ENCODE data around the gene SPIRE1.

SPIRE1 gene

DNA sequence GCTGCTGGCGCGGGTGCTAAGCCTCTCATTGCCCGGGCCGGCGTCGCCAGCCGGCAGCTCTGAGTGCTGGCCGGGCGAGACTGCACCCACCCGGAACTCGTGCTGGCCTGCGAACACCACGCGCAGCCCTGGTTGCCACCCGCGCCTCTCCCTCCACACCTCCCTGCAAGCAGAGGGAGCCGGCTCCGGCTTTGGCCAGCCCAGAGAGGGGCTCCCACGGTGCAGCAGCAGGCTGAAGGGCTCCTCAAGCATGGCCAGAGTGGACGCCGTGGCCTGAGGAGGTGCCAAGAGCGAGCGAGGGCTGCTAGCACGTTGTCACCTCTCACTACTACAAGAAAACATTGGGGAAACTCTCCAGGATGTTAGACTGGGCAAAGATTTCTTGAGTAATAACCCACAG, 98.6 kb downstream of the SPIRE1 start:
- Histone ChIP-seq H3K9me2 (replicated peaks; ENCODE audit: low read depth, low read length) (no peaks in the 10 kb centered on the region), H3K27me3 (ENCODE audit: insufficient read depth, low read length, poor library complexity, severe bottlenecking) (peaks cover 9% of the 10 kb centered on the region), H3K79me2 (ENCODE audit: insufficient read depth, low read length) (no peaks in the 10 kb centered on the region), H3K36me3 (ENCODE audit: insufficient read depth, low read length) (no peaks in the 10 kb centered on the region), H3F3A (ENCODE audit: low read depth) (no peaks in the 10 kb centered on the region), H3K4me2 (ENCODE audit: low read depth, low read length, poor library complexity, severe bottlenecking) (no peak overlapping the region), H3K4me1 (ENCODE audit: insufficient read depth, low read length, poor library complexity, severe bottlenecking) (no peaks in the 10 kb centered on the region), H3K9me3 (ENCODE audit: insufficient read depth, low read depth, low read length) (no peaks in the 10 kb centered on the region), H3K4me3 (ENCODE audit: low read length, poor library complexity, severe bottlenecking) (no peak overlapping the region), H2AFZ (ENCODE audit: low read length) (no peak overlapping the region), H4K20me1 (ENCODE audit: insufficient read depth, low read length, poor library complexity, severe bottlenecking) (no peaks in the 10 kb centered on the region), H3K9ac (ENCODE audit: low read depth, low read length, poor library complexity, severe bottlenecking) (no peak overlapping the region)
- TF ChIP-seq CTCF (conservative IDR thresholded peaks at IDR 0.05; ENCODE audit: low read length) (no peak), EZH2phosphoT487 (IDR thresholded peaks at IDR 0.05; ENCODE audit: borderline replicate concordance) (no peak)

- H3K79me2 ChIP-seq (ENCODE audit: insufficient read depth, low read length), result no peaks in the 10 kb centered on the region
Measured at GRCh38 chr18:12556946-12557806, 100.7 kb downstream of the SPIRE1 start.

GRCh38 chr18:12554796-12555388, 103.0 kb downstream of the SPIRE1 start:
- Histone ChIP-seq H3F3A (ENCODE audit: low read depth) (no peaks in the 10 kb centered on the region), H3K9me2 (replicated peaks; ENCODE audit: low read depth, low read length) (no peaks in the 10 kb centered on the region), H3K9me3 (ENCODE audit: insufficient read depth, low read depth, low read length) (no peaks in the 10 kb centered on the region), H3K4me2 (ENCODE audit: low read depth, low read length, poor library complexity, severe bottlenecking) (no peak overlapping the region), H3K9ac (ENCODE audit: low read depth, low read length, poor library complexity, severe bottlenecking) (no peak overlapping the region), H3K4me1 (ENCODE audit: insufficient read depth, low read length, poor library complexity, severe bottlenecking) (no peaks in the 10 kb centered on the region), H3K36me3 (ENCODE audit: insufficient read depth, low read length) (no peaks in the 10 kb centered on the region), H3K27me3 (ENCODE audit: insufficient read depth, low read length, poor library complexity, severe bottlenecking) (peaks cover 21% of the 10 kb centered on the region), H2AFZ (ENCODE audit: low read length) (no peak overlapping the region), H4K20me1 (ENCODE audit: insufficient read depth, low read length, poor library complexity, severe bottlenecking) (no peaks in the 10 kb centered on the region), H3K79me2 (ENCODE audit: insufficient read depth, low read length) (no peaks in the 10 kb centered on the region), H3K4me3 (ENCODE audit: low read length, poor library complexity, severe bottlenecking) (no peak overlapping the region)
- TF ChIP-seq EZH2phosphoT487 (IDR thresholded peaks at IDR 0.05; ENCODE audit: borderline replicate concordance) (no peak), CTCF (conservative IDR thresholded peaks at IDR 0.05; ENCODE audit: low read length) (no peak)

More at GRCh38 chr18:12556946-12557806, 100.7 kb downstream of the SPIRE1 start:
- no peak overlapping the region for H3K4me3 ChIP-seq (ENCODE audit: low read length, poor library complexity, severe bottlenecking)
- H3K9ac ChIP-seq (ENCODE audit: low read depth, low read length, poor library complexity, severe bottlenecking), result no peak overlapping the region
- H2AFZ ChIP-seq (ENCODE audit: low read length), result no peak overlapping the region
- no peaks in the 10 kb centered on the region for H3K9me3 ChIP-seq (ENCODE audit: insufficient read depth, low read depth, low read length)
- no peaks in the 10 kb centered on the region for H3K36me3 ChIP-seq (ENCODE audit: insufficient read depth, low read length)
- TF ChIP-seq EZH2phosphoT487 (IDR thresholded peaks at IDR 0.05; ENCODE audit: borderline replicate concordance), result no peak
- no peaks in the 10 kb centered on the region for H4K20me1 ChIP-seq (ENCODE audit: insufficient read depth, low read length, poor library complexity, severe bottlenecking)
- H3K27me3 ChIP-seq (ENCODE audit: insufficient read depth, low read length, poor library complexity, severe bottlenecking), result peaks cover 1% of the 10 kb centered on the region
- H3F3A ChIP-seq (ENCODE audit: low read depth), result no peaks in the 10 kb centered on the region
- H3K4me2 ChIP-seq (ENCODE audit: low read depth, low read length, poor library complexity, severe bottlenecking), result no peak overlapping the region
- H3K4me1 ChIP-seq (ENCODE audit: insufficient read depth, low read length, poor library complexity, severe bottlenecking), result no peaks in the 10 kb centered on the region
- no peaks in the 10 kb centered on the region for H3K9me2 ChIP-seq (replicated peaks; ENCODE audit: low read depth, low read length)

All from Loucy (cell line).